Activated T-cell treated with anti-CD3 and anti-CD28 coated beads, Interleukin-2, amount 50 U/mL, for 24 hours (primary cell): Measurements from ENCODE around the gene VSTM4.

Source experiments
- DNase-seq: peaks from one replicate; pipeline ENCODE4 v3.0.0-alpha.2; 2020
- H3K27ac Mint-ChIP-seq: 2 replicates; pipeline ENCODE4 v1.8.0; 2020; ENCODE audit warnings: mild to moderate bottlenecking, mixed read lengths
- H3K27me3 Mint-ChIP-seq: 2 replicates; pipeline ENCODE4 v1.8.0; 2020; ENCODE audit warnings: mixed read lengths
- H3K36me3 Mint-ChIP-seq: 2 replicates; pipeline ENCODE4 v1.8.0; 2020; ENCODE audit warnings: low read depth, mixed read lengths
- H3K4me1 Mint-ChIP-seq: 2 replicates; pipeline ENCODE4 v1.8.0; 2020; ENCODE audit warnings: low read depth, mixed read lengths
- H3K4me3 Mint-ChIP-seq: 2 replicates; pipeline ENCODE4 v1.8.0; 2020; ENCODE audit warnings: mild to moderate bottlenecking, moderate library complexity, mixed read lengths
- H3K9me3 Mint-ChIP-seq: 2 replicates; pipeline ENCODE4 v1.8.0; 2020; ENCODE audit warnings: mixed read lengths

Gene VSTM4

GRCh38 chr10:49001870-49002672 lies 113.3 kb downstream of the VSTM4 start:
- H3K36me3 Mint-ChIP-seq = no peaks in the 10 kb centered on the region
- H3K27ac Mint-ChIP-seq = no peak overlapping the region
- no peak overlapping the region for H3K4me3 Mint-ChIP-seq
- peaks cover 3% of the 10 kb centered on the region for H3K27me3 Mint-ChIP-seq
- DNase-seq = no peak
- H3K4me1 Mint-ChIP-seq = no peaks in the 10 kb centered on the region
- no peaks in the 10 kb centered on the region for H3K9me3 Mint-ChIP-seq

- no peak overlapping the region for H3K27ac Mint-ChIP-seq
- no peak for DNase-seq
- H3K36me3 Mint-ChIP-seq = no peaks in the 10 kb centered on the region
- peaks cover 3% of the 10 kb centered on the region for H3K27me3 Mint-ChIP-seq
- no peaks in the 10 kb centered on the region for H3K9me3 Mint-ChIP-seq
- H3K4me3 Mint-ChIP-seq = no peak overlapping the region
- no peaks in the 10 kb centered on the region for H3K4me1 Mint-ChIP-seq
These were observed 113.9 kb downstream of the VSTM4 start for GRCh38 chr10:49001402-49001801.

- no peaks in the 10 kb centered on the region for H3K9me3 Mint-ChIP-seq
- H3K36me3 Mint-ChIP-seq = no peaks in the 10 kb centered on the region
- no peak overlapping the region for H3K27ac Mint-ChIP-seq
- DNase-seq = no peak
- H3K4me1 Mint-ChIP-seq = no peaks in the 10 kb centered on the region
- no peak overlapping the region for H3K4me3 Mint-ChIP-seq
- peaks cover 3% of the 10 kb centered on the region for H3K27me3 Mint-ChIP-seq
These were observed 114.6 kb downstream of the VSTM4 start for GRCh38 chr10:49000437-49001398.

GRCh38 chr10:48999346-48999745 lies 116.0 kb downstream of the VSTM4 start:
- DNase-seq = no peak
- Mint-ChIP-seq H3K4me1 (no peaks in the 10 kb centered on the region), H3K36me3 (no peaks in the 10 kb centered on the region), H3K27me3 (peaks cover 3% of the 10 kb centered on the region), H3K4me3 (no peak overlapping the region), H3K9me3 (no peaks in the 10 kb centered on the region), H3K27ac (no peak overlapping the region)

- Mint-ChIP-seq H3K27ac (no peak overlapping the region), H3K27me3 (peaks cover 3% of the 10 kb centered on the region), H3K4me3 (no peak overlapping the region), H3K36me3 (no peaks in the 10 kb centered on the region), H3K9me3 (no peaks in the 10 kb centered on the region), H3K4me1 (no peaks in the 10 kb centered on the region)
- no peak for DNase-seq
These were observed 119.0 kb downstream of the VSTM4 start for GRCh38 chr10:48996329-48996728.

GRCh38 chr10:48993627-48994026 lies 121.7 kb downstream of the VSTM4 start:
- Mint-ChIP-seq H3K27me3 (no peaks in the 10 kb centered on the region), H3K9me3 (no peaks in the 10 kb centered on the region), H3K27ac (no peak overlapping the region)

GRCh38 chr10:48990226-48990625 lies 125.1 kb downstream of the VSTM4 start:
- H3K4me3 Mint-ChIP-seq = no peak overlapping the region
- no peaks in the 10 kb centered on the region for H3K36me3 Mint-ChIP-seq
- H3K27me3 Mint-ChIP-seq = no peaks in the 10 kb centered on the region
- no peak overlapping the region for H3K27ac Mint-ChIP-seq
- no peaks in the 10 kb centered on the region for H3K4me1 Mint-ChIP-seq
- no peaks in the 10 kb centered on the region for H3K9me3 Mint-ChIP-seq
- DNase-seq = no peak

More at GRCh38 chr10:48993627-48994026, 121.7 kb downstream of the VSTM4 start:
- no peak for DNase-seq
- Mint-ChIP-seq H3K36me3 (no peaks in the 10 kb centered on the region), H3K4me3 (no peak overlapping the region), H3K4me1 (no peaks in the 10 kb centered on the region)

GRCh38 chr10:48985621-48986158 lies 129.6 kb downstream of the VSTM4 start:
- Mint-ChIP-seq H3K27ac (no peak overlapping the region), H3K9me3 (no peaks in the 10 kb centered on the region), H3K27me3 (no peaks in the 10 kb centered on the region), H3K36me3 (no peaks in the 10 kb centered on the region), H3K4me3 (no peak overlapping the region), H3K4me1 (no peaks in the 10 kb centered on the region)
- no peak for DNase-seq

- DNase-seq = no peak
- H3K27me3 Mint-ChIP-seq = no peaks in the 10 kb centered on the region
- H3K36me3 Mint-ChIP-seq = no peaks in the 10 kb centered on the region
- H3K9me3 Mint-ChIP-seq = no peaks in the 10 kb centered on the region
- no peaks in the 10 kb centered on the region for H3K4me1 Mint-ChIP-seq
- no peak overlapping the region for H3K4me3 Mint-ChIP-seq
- no peak overlapping the region for H3K27ac Mint-ChIP-seq
These were observed 131.5 kb downstream of the VSTM4 start for GRCh38 chr10:48983648-48984351.

- H3K27ac Mint-ChIP-seq = no peak overlapping the region
- no peaks in the 10 kb centered on the region for H3K36me3 Mint-ChIP-seq
- DNase-seq = no peak
- H3K4me3 Mint-ChIP-seq = no peak overlapping the region
- no peaks in the 10 kb centered on the region for H3K9me3 Mint-ChIP-seq
- H3K27me3 Mint-ChIP-seq = no peaks in the 10 kb centered on the region
- H3K4me1 Mint-ChIP-seq = no peaks in the 10 kb centered on the region
These were observed 132.7 kb downstream of the VSTM4 start for GRCh38 chr10:48982584-48982983.

GRCh38 chr10:48981310-48981907 lies 133.9 kb downstream of the VSTM4 start:
- no peak overlapping the region for H3K27ac Mint-ChIP-seq
- no peaks in the 10 kb centered on the region for H3K4me1 Mint-ChIP-seq
- no peak overlapping the region for H3K4me3 Mint-ChIP-seq
- peak; percentile 57 for DNase-seq
- H3K9me3 Mint-ChIP-seq = no peaks in the 10 kb centered on the region
- no peaks in the 10 kb centered on the region for H3K27me3 Mint-ChIP-seq
- no peaks in the 10 kb centered on the region for H3K36me3 Mint-ChIP-seq

- H3K27ac Mint-ChIP-seq = no peak overlapping the region
- no peaks in the 10 kb centered on the region for H3K4me1 Mint-ChIP-seq
- no peaks in the 10 kb centered on the region for H3K9me3 Mint-ChIP-seq
- DNase-seq = no peak
- peaks cover 2% of the 10 kb centered on the region for H3K27me3 Mint-ChIP-seq
- no peak overlapping the region for H3K4me3 Mint-ChIP-seq
- no peaks in the 10 kb centered on the region for H3K36me3 Mint-ChIP-seq
These were observed 137.0 kb downstream of the VSTM4 start for GRCh38 chr10:48978318-48978717.

- H3K27me3 Mint-ChIP-seq = peaks cover 5% of the 10 kb centered on the region
- DNase-seq = no peak
- no peaks in the 10 kb centered on the region for H3K4me1 Mint-ChIP-seq
- H3K36me3 Mint-ChIP-seq = no peaks in the 10 kb centered on the region
- no peak overlapping the region for H3K4me3 Mint-ChIP-seq
- no peak overlapping the region for H3K27ac Mint-ChIP-seq
- no peaks in the 10 kb centered on the region for H3K9me3 Mint-ChIP-seq
These were observed 139.1 kb downstream of the VSTM4 start for GRCh38 chr10:48976196-48976595.
